Activated B cell treated with CpG ODN at 0.5 μM for 24 hours (primary cell): ENCODE results near the gene KIF25. TPM values are rescaled to one million over a fixed set of nuclear protein-coding genes. Genes with fewer than 3 reads are reported as not detected.

ENCODE experiments used
- ATAC-seq: fragments of 200-7000 bp; cut with Tn5 transposase; one replicate; pipeline ENCODE4 v1.10.0; 2021; ENCODE audit warnings: low read depth, mild to moderate bottlenecking, moderate library complexity
- CTCF ChIA-PET: fragments of 350-600 bp; sonication (Branson Sonifier 250); formaldehyde crosslinking; loops from one replicate; lab custom pipeline; 2021; ENCODE audit warnings: antibody characterized with exemption; lab: Charles Lee
- POLR2A ChIA-PET: fragments of 350-600 bp; sonication (Branson Sonifier 250); formaldehyde crosslinking; loops from one replicate; lab custom pipeline; 2021; ENCODE audit warnings: antibody characterized with exemption; lab: Charles Lee
- DNase-seq: peaks from one replicate; pipeline ENCODE4 v3.0.0; 2022
- H3K27ac Mint-ChIP-seq: one replicate; pipeline ENCODE4 v1.8.0; 2020; ENCODE audit warnings: mixed read lengths
- H3K27me3 Mint-ChIP-seq: one replicate; pipeline ENCODE4 v1.8.0; 2021; ENCODE audit warnings: mixed read lengths
- H3K36me3 Mint-ChIP-seq: one replicate; pipeline ENCODE4 v1.8.0; 2021; ENCODE audit warnings: low read depth, mixed read lengths
- H3K4me1 Mint-ChIP-seq: one replicate; pipeline ENCODE4 v1.8.0; 2021; ENCODE audit warnings: mixed read lengths
- H3K4me3 Mint-ChIP-seq: one replicate; pipeline ENCODE4 v1.8.0; 2020; ENCODE audit warnings: mild to moderate bottlenecking, mixed read lengths
- H3K9me3 Mint-ChIP-seq: one replicate; pipeline ENCODE4 v1.8.0; 2020; ENCODE audit warnings: mixed read lengths
- CTCF ChIP-seq: fragments of 200-600 bp; IDR thresholded peaks from one replicate; pipeline ENCODE4 v1.8.0; 2022; ENCODE audit warnings: antibody characterized with exemption, mild to moderate bottlenecking
- intact Hi-C: fragments of 100-400 bp; cut with micrococcal nuclease; formaldehyde crosslinking; loops from one replicate; pipeline ENCODE4 v1.15.1; 2024
- total RNA-seq: library from RNA; stranded (reverse); gene quantifications from 2 replicates; pipeline ENCODE4 v1.2.3, GENCODE V29; 2022

KIF25 gene
- total RNA-seq: not detected in 2 replicates

DNA sequence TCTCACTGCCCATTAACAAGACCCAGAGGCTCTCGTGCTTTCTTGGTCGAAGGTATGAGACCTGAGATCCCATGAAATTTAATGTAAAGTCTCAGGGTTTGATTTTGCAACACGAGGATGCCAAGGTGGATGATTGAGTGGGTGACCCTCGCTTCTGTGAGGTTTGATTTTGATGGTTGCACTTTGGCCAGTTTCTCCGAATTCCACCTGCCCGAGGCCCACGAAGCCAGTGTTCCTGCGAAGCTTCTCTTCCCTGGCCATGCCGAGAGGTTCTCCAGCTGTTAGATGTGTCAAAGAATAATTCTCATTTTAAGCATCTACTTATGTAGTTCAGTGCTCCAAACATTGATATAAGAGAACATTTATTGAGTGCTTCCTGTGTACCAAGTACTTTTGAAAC, at the start of gene KIF25:
TSS of gene KIF25 (plus strand) at position 30 of the 400 bp plus-strand sequence. CDS start 31,915 bp downstream, outside the sequence.
- Mint-ChIP-seq H3K9me3 (peaks cover 2% of the 10 kb centered on the region), H3K4me3 (no peak within 1 kb of the TSS)

GRCh38 chr6:167947716-167948115, 49.8 kb upstream of the KIF25 start:
- no peak overlapping the region for H3K4me3 Mint-ChIP-seq
- H3K4me1 Mint-ChIP-seq: no peaks in the 10 kb centered on the region
- CTCF ChIA-PET: no interaction called here
- ATAC-seq (no peak), DNase-seq (no peak)
- no peaks in the 10 kb centered on the region for H3K27me3 Mint-ChIP-seq
- POLR2A ChIA-PET: no interaction called here
- no peaks in the 10 kb centered on the region for H3K9me3 Mint-ChIP-seq
- no peak for TF ChIP-seq CTCF
- no peak overlapping the region for H3K27ac Mint-ChIP-seq
- H3K36me3 Mint-ChIP-seq: peaks cover 65% of the 10 kb centered on the region
- intact Hi-C loops: no loop called here

More for the DNA sequence above, at the start of gene KIF25:
- ATAC-seq (no peak), DNase-seq (no peak)
- CTCF ChIA-PET: no interaction called here
- no peaks in the 10 kb centered on the region for H3K4me1 Mint-ChIP-seq
- TF ChIP-seq CTCF: no peak
- H3K27ac Mint-ChIP-seq: no peak within 1 kb of the TSS
- H3K27me3 Mint-ChIP-seq: peaks cover 6% of the 10 kb centered on the region
- H3K36me3 Mint-ChIP-seq: no peaks in the 10 kb centered on the region
- intact Hi-C loops: no loop called here
- POLR2A ChIA-PET: no interaction called here

DNA sequence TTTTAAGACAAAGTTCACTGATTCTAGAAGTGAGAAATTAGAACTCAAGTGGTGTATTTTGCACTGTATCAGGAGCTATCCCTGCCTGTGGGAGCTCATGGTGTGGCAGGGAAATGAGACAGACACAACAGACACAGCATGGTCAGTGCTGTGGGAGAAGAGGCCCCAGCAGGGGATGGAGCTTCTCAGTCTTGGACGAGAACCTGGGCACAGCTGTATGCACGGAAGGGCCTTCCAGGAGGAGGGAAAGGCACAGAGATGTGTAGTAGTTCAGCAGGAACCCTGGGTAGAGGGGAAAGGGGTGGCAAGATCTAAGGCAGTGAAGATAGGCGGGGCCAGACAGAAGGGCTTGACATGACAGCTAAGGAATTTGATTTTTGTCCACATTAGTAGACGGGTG, 48.8 kb upstream of the KIF25 start:
- ATAC-seq (no peak), DNase-seq (no peak)
- Mint-ChIP-seq H3K36me3 (peaks cover 58% of the 10 kb centered on the region), H3K4me3 (no peak overlapping the region), H3K27me3 (no peaks in the 10 kb centered on the region), H3K9me3 (no peaks in the 10 kb centered on the region), H3K4me1 (no peaks in the 10 kb centered on the region), H3K27ac (no peak overlapping the region)
- intact Hi-C loops: no loop called here
- TF ChIP-seq CTCF: no peak
- ChIA-PET POLR2A (no interaction called here), CTCF (no interaction called here)

- H3K9me3 Mint-ChIP-seq: no peaks in the 10 kb centered on the region
- ATAC-seq: no peak
- intact Hi-C loops: no loop called here
- ChIA-PET CTCF (no interaction called here), POLR2A (no interaction called here)
- TF ChIP-seq CTCF: no peak
- H3K27ac Mint-ChIP-seq: no peak overlapping the region
- no peak overlapping the region for H3K4me3 Mint-ChIP-seq
- no peak for DNase-seq
- H3K27me3 Mint-ChIP-seq: no peaks in the 10 kb centered on the region
- peaks cover 54% of the 10 kb centered on the region for H3K36me3 Mint-ChIP-seq
- H3K4me1 Mint-ChIP-seq: no peaks in the 10 kb centered on the region
These were observed 48.3 kb upstream of the KIF25 start for GRCh38 chr6:167949121-167949684.

- no peaks in the 10 kb centered on the region for H3K4me1 Mint-ChIP-seq
- intact Hi-C loops: no loop called here
- DNase-seq (no peak), ATAC-seq (no peak)
- H3K27me3 Mint-ChIP-seq: no peaks in the 10 kb centered on the region
- no peak for TF ChIP-seq CTCF
- no peak overlapping the region for H3K27ac Mint-ChIP-seq
- no peaks in the 10 kb centered on the region for H3K9me3 Mint-ChIP-seq
- POLR2A ChIA-PET: no interaction called here
- H3K36me3 Mint-ChIP-seq: peaks cover 50% of the 10 kb centered on the region
- CTCF ChIA-PET: no interaction called here
- H3K4me3 Mint-ChIP-seq: no peak overlapping the region
These were observed 45.5 kb upstream of the KIF25 start for GRCh38 chr6:167951781-167952511.
